Activated CD8-positive, alpha-beta T cell treated with anti-CD3 and anti-CD28 coated beads, Interleukin-2, amount 10 ng/mL, durations not matched to agents 7 days and 5 days (primary cell): Measurements from ENCODE around the gene EVX1. TPM values are rescaled to one million over a fixed set of nuclear protein-coding genes. Genes with fewer than 3 reads are reported as not detected.

Source experiments
- ATAC-seq: fragments of 150-1000 bp; cut with Tn5 transposase; one replicate; pipeline ENCODE4 v1.10.0; 2021; ENCODE audit warnings: moderate library complexity
- CTCF ChIA-PET: fragments of 350-600 bp; sonication (Branson Sonifier 250); formaldehyde crosslinking; loops from one replicate; lab custom pipeline; 2021; ENCODE audit warnings: antibody characterized with exemption; lab: Charles Lee
- POLR2A ChIA-PET: fragments of 350-600 bp; sonication (Branson Sonifier 250); formaldehyde crosslinking; loops from one replicate; lab custom pipeline; 2021; ENCODE audit warnings: antibody characterized with exemption; lab: Charles Lee
- DNase-seq: peaks from one replicate; pipeline ENCODE4 v3.0.0-alpha.2; 2020
- H3K27ac Mint-ChIP-seq: one replicate; pipeline ENCODE4 v1.8.0; 2021; ENCODE audit warnings: mild to moderate bottlenecking, mixed read lengths
- H3K27me3 Mint-ChIP-seq: one replicate; pipeline ENCODE4 v1.8.0; 2021; ENCODE audit warnings: low read depth, mixed read lengths
- H3K36me3 Mint-ChIP-seq: one replicate; pipeline ENCODE4 v1.8.0; 2021; ENCODE audit warnings: low read depth, mixed read lengths
- H3K4me1 Mint-ChIP-seq: one replicate; pipeline ENCODE4 v1.8.0; 2021; ENCODE audit warnings: low read depth, mixed read lengths
- H3K4me3 Mint-ChIP-seq: one replicate; pipeline ENCODE4 v1.8.0; 2021; ENCODE audit warnings: mild to moderate bottlenecking, mixed read lengths
- H3K9me3 Mint-ChIP-seq: one replicate; pipeline ENCODE4 v1.8.0; 2022; ENCODE audit warnings: mixed read lengths; ENCODE audit not compliant: insufficient read depth
- total RNA-seq, 2 experiments: library from RNA; stranded (reverse); gene quantifications; one replicate each; pipeline ENCODE4 v1.2.3, GENCODE V29; 2021

Gene EVX1
- not detected for total RNA-seq

GRCh38 chr7:27242555-27243339 lies at the start of gene EVX1:
TSS of gene EVX1 (plus strand) at chr7:27242802. CDS start at chr7:27243031, 229 bp downstream.
- POLR2A ChIA-PET: interaction anchor here (0.6 to 1.0 kb wide), 2 partner anchors 11 to 132 kb away, joined by 3 read pairs; no protein-coding TSS in a partner anchor

DNA sequence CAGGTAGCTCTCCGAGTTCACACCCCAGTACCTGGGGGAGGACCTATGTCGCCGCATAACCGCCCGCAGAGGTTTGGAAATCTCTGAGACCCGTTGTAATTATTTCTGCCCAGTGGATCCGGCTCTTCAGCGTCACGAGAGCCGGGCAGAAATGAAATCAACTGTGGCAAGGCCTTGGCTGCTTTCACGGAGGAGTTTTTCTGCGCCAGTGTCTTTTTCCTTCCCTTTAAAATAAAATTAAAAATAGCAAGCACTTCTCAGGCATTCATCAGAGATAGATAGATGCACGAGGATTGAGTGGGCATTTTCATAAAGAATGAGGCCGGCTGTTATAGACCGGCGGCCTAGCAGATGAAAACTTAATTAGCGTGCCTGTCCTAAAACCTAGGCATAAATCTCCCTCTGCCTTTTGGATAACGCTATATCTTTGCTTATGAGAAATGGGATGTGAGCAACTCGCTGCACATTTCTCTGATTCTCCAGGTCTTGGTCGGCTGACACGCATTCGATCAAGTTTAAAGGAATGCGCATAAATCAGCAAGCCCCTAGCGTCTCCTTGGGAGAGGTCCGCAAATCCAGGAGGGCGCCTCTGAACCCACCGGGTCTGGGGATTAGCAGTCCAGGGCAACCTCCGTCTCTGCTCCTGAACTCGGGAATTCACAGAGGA lies 49.1 kb upstream of the EVX1 start:
- Mint-ChIP-seq H3K27ac (no peak overlapping the region), H3K9me3 (no peaks in the 10 kb centered on the region)
- DNase-seq: no peak

More at GRCh38 chr7:27242555-27243339, at the start of gene EVX1:
- no peaks in the 10 kb centered on the region for H3K9me3 Mint-ChIP-seq
- CTCF ChIA-PET: interaction anchor here (0.7 to 1.4 kb wide), 4 partner anchors 17 to 86 kb away, joined by 3 to 4 read pairs (median 3); partner anchors contain the start of gene HOXA7
- H3K27ac Mint-ChIP-seq: peak within 1 kb of the TSS; percentile 67
- H3K4me3 Mint-ChIP-seq: peak within 1 kb of the TSS; percentile 40
- DNase-seq (peak; percentile 35), ATAC-seq (no peak)
- peaks cover 5% of the 10 kb centered on the region for H3K36me3 Mint-ChIP-seq
- peaks cover 9% of the 10 kb centered on the region for H3K4me1 Mint-ChIP-seq
- peaks cover 86% of the 10 kb centered on the region for H3K27me3 Mint-ChIP-seq

DNA sequence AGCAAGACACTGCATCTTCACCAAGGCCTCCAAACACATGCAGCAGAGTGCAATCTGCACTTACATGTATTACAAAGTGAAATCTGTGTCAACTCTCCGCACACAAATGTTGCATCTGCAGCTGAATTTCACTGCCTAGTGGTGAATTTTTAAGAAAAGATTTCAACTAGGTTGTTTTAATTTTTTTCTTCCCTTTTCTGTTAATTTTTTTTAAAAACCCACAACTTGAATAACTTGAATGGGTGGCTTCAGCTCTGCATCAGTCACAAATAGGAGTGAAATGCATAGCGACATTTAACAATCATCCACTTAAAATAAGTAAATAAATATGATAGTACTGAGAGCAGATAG lies 48.6 kb upstream of the EVX1 start:
- CTCF ChIA-PET: interaction anchor here (1.6 to 4.9 kb wide), 4 partner anchors 15 to 884 kb away, joined by 4 to 23 read pairs (median 17); no protein-coding TSS in a partner anchor
- peak overlapping the region; percentile 18 for H3K4me3 Mint-ChIP-seq
- no peaks in the 10 kb centered on the region for H3K9me3 Mint-ChIP-seq
- DNase-seq (no peak), ATAC-seq (no peak)
- H3K27me3 Mint-ChIP-seq: peaks cover 83% of the 10 kb centered on the region
- peaks cover 24% of the 10 kb centered on the region for H3K4me1 Mint-ChIP-seq
- no peak overlapping the region for H3K27ac Mint-ChIP-seq
- POLR2A ChIA-PET: no interaction called here
- H3K36me3 Mint-ChIP-seq: no peaks in the 10 kb centered on the region

More for the DNA sequence above, 49.1 kb upstream of the EVX1 start:
- peak overlapping the region; percentile 18 for H3K4me3 Mint-ChIP-seq
- peaks cover 81% of the 10 kb centered on the region for H3K27me3 Mint-ChIP-seq
- ChIA-PET POLR2A (no interaction called here), CTCF (interaction anchor here (1.5 to 4.9 kb wide), 3 partner anchors 14 to 413 kb away, joined by 4 to 23 read pairs (median 5); no protein-coding TSS in a partner anchor)
- ATAC-seq: no peak
- H3K4me1 Mint-ChIP-seq: peaks cover 26% of the 10 kb centered on the region
- H3K36me3 Mint-ChIP-seq: peaks cover 2% of the 10 kb centered on the region

DNA sequence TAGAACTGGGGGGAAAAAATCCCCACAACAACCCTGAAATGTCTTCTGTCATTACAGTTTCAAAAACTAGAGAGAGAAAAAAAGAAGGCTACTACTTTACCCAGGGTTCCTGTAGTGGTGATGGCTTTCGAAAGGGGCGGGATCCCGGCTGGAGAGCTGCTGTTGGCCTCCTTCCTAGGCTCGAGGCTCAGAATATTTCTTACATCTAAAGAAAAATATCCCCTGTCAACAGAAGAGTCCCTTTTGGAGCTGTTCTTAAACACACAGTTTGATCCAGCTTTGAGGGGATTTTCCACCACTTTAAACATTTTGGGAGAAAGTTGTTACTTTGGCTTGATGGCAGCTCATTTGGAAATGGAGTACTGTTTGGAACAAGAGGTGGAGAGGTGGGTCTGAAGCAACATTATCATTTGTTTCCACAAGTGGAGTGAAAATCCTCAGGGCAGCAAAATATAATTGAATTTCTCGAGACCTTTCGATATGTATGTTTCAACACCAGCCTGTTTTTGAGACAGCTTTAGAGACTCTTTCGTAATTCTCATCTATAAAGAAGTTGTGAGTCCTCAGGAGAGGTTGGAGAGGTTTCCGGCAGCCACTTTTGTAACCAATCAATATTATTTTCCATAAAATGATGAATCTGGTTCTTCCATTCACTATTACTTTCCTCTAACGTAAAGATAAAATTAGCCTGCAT lies 47.8 kb upstream of the EVX1 start:
- Mint-ChIP-seq H3K4me3 (no peak overlapping the region), H3K9me3 (no peaks in the 10 kb centered on the region), H3K27ac (no peak overlapping the region), H3K36me3 (no peaks in the 10 kb centered on the region), H3K27me3 (peaks cover 78% of the 10 kb centered on the region), H3K4me1 (peaks cover 18% of the 10 kb centered on the region)
- ATAC-seq (no peak), DNase-seq (no peak)
- ChIA-PET POLR2A (no interaction called here), CTCF (interaction anchor here (0.7 to 4.9 kb wide), 18 partner anchors 10 to 899 kb away, joined by 3 to 37 read pairs (median 6); partner anchors contain the start of gene HOXA11)

DNA sequence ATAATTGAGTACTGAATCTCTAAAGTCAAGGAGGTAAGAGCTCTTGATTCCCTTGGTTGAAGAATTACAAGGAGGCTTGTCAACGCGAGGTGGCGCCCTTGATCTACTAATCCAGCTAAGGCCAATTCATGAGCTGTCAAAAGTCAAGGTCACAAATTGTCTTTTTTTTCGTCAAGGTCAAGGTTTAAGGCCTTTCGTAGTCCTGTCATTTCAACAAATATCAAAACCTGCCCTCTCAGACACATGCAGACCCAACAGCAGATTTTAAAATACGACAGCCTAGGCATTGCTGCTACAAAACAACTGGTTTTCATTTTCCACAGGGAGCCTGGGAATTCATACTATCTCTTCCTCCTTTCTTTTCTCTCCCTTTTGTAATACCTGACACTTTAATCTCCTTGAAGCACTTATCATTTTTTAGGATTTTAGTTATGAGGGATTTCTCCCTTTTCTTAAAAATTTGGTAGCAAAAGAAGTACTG lies 46.3 kb upstream of the EVX1 start:
- Mint-ChIP-seq H3K9me3 (no peaks in the 10 kb centered on the region), H3K27ac (no peak overlapping the region), H3K36me3 (no peaks in the 10 kb centered on the region), H3K4me3 (no peak overlapping the region), H3K27me3 (peaks cover 77% of the 10 kb centered on the region), H3K4me1 (peaks cover 28% of the 10 kb centered on the region)
- ChIA-PET CTCF (interaction anchor here (0.6 to 4.9 kb wide), 70 partner anchors 8 to 897 kb away, joined by 3 to 37 read pairs (median 4); partner anchors contain the start of genes HIBADH and HOXA11), POLR2A (no interaction called here)
- no peak for ATAC-seq
- DNase-seq: peak; percentile 85

GRCh38 chr7:27197137-27198042 lies 45.2 kb upstream of the EVX1 start:
- Mint-ChIP-seq H3K27ac (no peak overlapping the region), H3K27me3 (peaks cover 77% of the 10 kb centered on the region), H3K9me3 (no peaks in the 10 kb centered on the region), H3K4me1 (peaks cover 33% of the 10 kb centered on the region), H3K36me3 (no peaks in the 10 kb centered on the region), H3K4me3 (no peak overlapping the region)
- CTCF ChIA-PET: interaction anchor here (2.0 kb wide), 1 partner anchor 13 kb away, joined by 6 read pairs; no protein-coding TSS in a partner anchor
- DNase-seq: no peak
- POLR2A ChIA-PET: no interaction called here
- no peak for ATAC-seq

DNA sequence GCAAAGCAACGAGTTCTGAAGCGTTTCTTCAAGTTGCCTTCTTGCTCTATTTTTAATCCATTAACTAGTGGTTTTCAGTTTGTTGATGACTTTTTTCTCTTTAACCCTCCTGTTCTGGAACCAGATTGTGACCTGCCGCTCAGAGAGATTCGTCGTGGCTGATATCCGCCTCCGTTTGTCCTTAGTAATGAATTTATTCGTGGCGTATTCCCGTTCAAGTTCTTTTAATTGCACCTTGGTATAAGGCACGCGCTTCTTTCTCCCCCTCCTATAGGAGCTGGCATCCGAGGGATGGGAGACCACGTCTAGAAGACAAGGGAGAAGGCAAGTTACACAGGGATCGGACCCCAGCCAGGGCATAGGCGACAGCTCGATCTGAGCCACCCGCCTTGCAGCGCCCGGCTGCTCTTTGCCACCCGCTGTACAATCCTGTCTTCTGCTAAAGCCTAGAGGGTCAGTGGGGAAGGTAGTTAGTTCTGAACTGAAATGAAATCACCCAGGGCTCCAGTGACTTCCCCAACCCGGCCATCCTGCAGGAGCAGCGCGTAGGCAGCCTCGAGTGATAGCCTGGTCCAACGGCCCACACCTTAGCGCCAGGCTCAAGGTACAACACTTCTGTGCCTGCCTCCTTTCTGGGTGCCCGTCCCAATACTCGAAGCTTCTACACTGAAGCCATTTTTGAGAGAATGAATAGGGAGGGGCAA lies 44.3 kb upstream of the EVX1 start:
- peaks cover 80% of the 10 kb centered on the region for H3K27me3 Mint-ChIP-seq
- CTCF ChIA-PET: interaction anchor here (1.0 to 2.0 kb wide), 4 partner anchors 13 to 37 kb away, joined by 3 to 6 read pairs (median 4); partner anchors contain the start of gene HOXA11
- H3K36me3 Mint-ChIP-seq: no peaks in the 10 kb centered on the region
- no peaks in the 10 kb centered on the region for H3K9me3 Mint-ChIP-seq
- H3K4me3 Mint-ChIP-seq: peak overlapping the region; percentile 2
- POLR2A ChIA-PET: interaction anchor here (0.8 kb wide), 1 partner anchor 11 kb away, joined by 3 read pairs; no protein-coding TSS in a partner anchor
- peaks cover 30% of the 10 kb centered on the region for H3K4me1 Mint-ChIP-seq
- no peak overlapping the region for H3K27ac Mint-ChIP-seq
- no peak for ATAC-seq
- DNase-seq: no peak

DNA sequence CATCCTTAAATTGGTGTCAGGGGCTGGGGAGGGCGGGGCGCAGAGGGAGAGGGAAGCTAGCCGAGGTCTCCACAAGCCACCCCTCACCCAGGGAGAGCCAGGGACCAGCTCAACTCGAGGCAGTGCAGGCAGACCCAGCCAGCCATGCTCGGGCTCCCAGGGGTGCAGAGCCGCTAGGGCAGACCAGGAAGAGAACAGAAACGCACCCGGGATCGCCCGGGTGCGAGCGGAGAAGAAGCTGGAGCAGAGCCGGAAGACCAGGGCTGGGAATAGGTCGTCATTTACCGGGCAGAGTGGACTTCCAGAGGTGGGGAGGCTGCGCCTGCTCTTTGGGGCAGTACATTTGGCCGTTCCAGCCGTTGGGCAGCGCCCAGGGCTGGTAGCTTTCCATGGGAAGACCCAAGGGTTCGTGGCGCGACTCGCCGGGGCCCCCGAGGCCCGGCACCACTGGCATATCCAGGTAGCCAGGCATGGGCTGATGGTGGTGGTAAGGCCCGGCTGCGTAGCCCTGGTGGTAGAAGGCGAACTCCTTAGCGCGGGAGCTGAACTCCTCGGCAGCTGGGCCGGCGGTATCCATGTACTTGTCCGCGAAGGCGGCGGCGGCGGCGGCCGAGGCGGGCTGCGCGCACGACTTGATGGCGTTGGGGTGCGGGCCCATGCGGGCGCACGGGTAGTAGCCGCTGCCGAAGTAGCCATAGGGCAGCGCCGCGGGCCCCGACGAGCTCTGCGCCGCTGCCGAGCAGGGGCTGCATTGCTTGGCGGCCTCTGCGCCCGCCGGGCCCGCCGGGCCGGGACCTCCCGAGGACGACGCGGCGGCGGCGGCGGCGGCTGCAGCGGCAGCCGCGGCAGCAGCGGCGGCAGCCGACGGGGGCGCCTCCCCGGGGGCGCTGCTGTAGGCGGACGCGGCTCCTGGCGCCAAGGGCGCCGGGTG lies 43.5 kb upstream of the EVX1 start:
- peak overlapping the region; percentile 43 for H3K27ac Mint-ChIP-seq
- peak overlapping the region; percentile 45 for H3K4me3 Mint-ChIP-seq
- H3K27me3 Mint-ChIP-seq: peaks cover 80% of the 10 kb centered on the region
- H3K36me3 Mint-ChIP-seq: no peaks in the 10 kb centered on the region
- H3K9me3 Mint-ChIP-seq: no peaks in the 10 kb centered on the region
- CTCF ChIA-PET: interaction anchor here (1.0 to 2.0 kb wide), 4 partner anchors 12 to 38 kb away, joined by 3 to 6 read pairs (median 4); partner anchors contain the start of gene HOXA11
- no peak for ATAC-seq
- POLR2A ChIA-PET: interaction anchor here (0.8 kb wide), 1 partner anchor 12 kb away, joined by 3 read pairs; no protein-coding TSS in a partner anchor
- no peak for DNase-seq
- peaks cover 26% of the 10 kb centered on the region for H3K4me1 Mint-ChIP-seq
